HepG2 (cell line): ENCODE data around the gene FOSB. TPM values are rescaled to one million over a fixed set of nuclear protein-coding genes. Genes with fewer than 3 reads are reported as not detected.

Experiments
- CHCHD3 ChIP-seq: sonication (generic); formaldehyde crosslinking; IDR thresholded peaks from 2 replicates; pipeline ENCODE4 v1.8.0; 2022; ENCODE audit warnings: mild to moderate bottlenecking, missing genetic modification reagents, moderate library complexity
- ERF ChIP-seq: IDR thresholded peaks from 2 replicates; pipeline ENCODE4 v1.6.1; 2018; ENCODE audit warnings: missing biosample characterization, missing genetic modification reagents
- FOXC1 ChIP-seq: sonication (generic); formaldehyde crosslinking; IDR thresholded peaks from 2 replicates; pipeline ENCODE4 v1.8.0; 2022; ENCODE audit warnings: mild to moderate bottlenecking, missing genetic modification reagents, borderline replicate concordance
- JARID2 ChIP-seq: sonication (generic); formaldehyde crosslinking; IDR thresholded peaks from 2 replicates; pipeline ENCODE4 v1.8.1; 2023; ENCODE audit warnings: missing genetic modification reagents, inconsistent platforms; ENCODE audit not compliant: insufficient replicate concordance
- RXRA ChIP-seq: sonication (generic); formaldehyde crosslinking; IDR thresholded peaks from 2 replicates; pipeline ENCODE4 v1.5.1; 2020; ENCODE audit warnings: missing genetic modification reagents
- SNAPC2 ChIP-seq: sonication (generic); formaldehyde crosslinking; IDR thresholded peaks from 2 replicates; pipeline ENCODE4 v1.8.1; 2022; ENCODE audit warnings: mild to moderate bottlenecking, missing genetic modification reagents
- WIZ ChIP-seq: sonication (generic); formaldehyde crosslinking; IDR thresholded peaks from 2 replicates; pipeline ENCODE4 v1.5.1; 2020; ENCODE audit warnings: mild to moderate bottlenecking, missing genetic modification reagents
- ZFP1 ChIP-seq: IDR thresholded peaks from 2 replicates; pipeline ENCODE4 v1.6.1; 2016
- ZNF335 ChIP-seq: sonication (generic); formaldehyde crosslinking; IDR thresholded peaks from 2 replicates; pipeline ENCODE4 v1.4.0; 2020; ENCODE audit warnings: missing genetic modification reagents
- ZNF431 ChIP-seq: sonication (generic); formaldehyde crosslinking; IDR thresholded peaks from 2 replicates; pipeline ENCODE4 v1.9.0; 2022; ENCODE audit warnings: missing genetic modification reagents, low read depth, mild to moderate bottlenecking, borderline replicate concordance
- ZNF792 ChIP-seq: IDR thresholded peaks from 2 replicates; pipeline ENCODE4 v1.6.1; 2016
- polyA plus RNA-seq, 8 experiments: library from polyadenylated mRNA; depleted of rRNA in 3 of 8; stranded (reverse) in 7 of 8; unstranded in 1 of 8; fragments of >200 nt; fragmentation: Illumina TruSeq in 4 of 8; extraction: Trizol in 4 of 8; gene quantifications; 2 replicates each; pipeline versions ENCODE4 v1.2.1 to v1.2.3, GENCODE V29; 2011 to 2016; ENCODE audit warnings: low read depth in 4 of 8, missing spikeins in 1 of 8, mixed read lengths in 1 of 8; ENCODE audit not compliant: insufficient read depth in 1 of 8
- total RNA-seq, 5 experiments: library from RNA; depleted of rRNA; stranded (reverse); fragments of >200 nt; fragmentation: Illumina TruSeq; extraction: Trizol; gene quantifications; 2 replicates each; pipeline ENCODE4 v1.2.3, GENCODE V29; 2016; ENCODE audit warnings: low read depth in 1 of 5
- TF ChIP-seq, protein P1 (sequence below): sonication (generic); formaldehyde crosslinking; IDR thresholded peaks from 2 replicates; pipeline ENCODE4; 2020; ENCODE audit warnings: missing genetic modification reagents, mild to moderate bottlenecking, borderline replicate concordance
- TF ChIP-seq, protein P2 (sequence below): sonication (generic); formaldehyde crosslinking; IDR thresholded peaks from 2 replicates; pipeline ENCODE4 v1.4.0; 2020; ENCODE audit warnings: missing genetic modification reagents
- TF ChIP-seq, protein P3 (sequence below): sonication (generic); formaldehyde crosslinking; IDR thresholded peaks from 2 replicates; pipeline ENCODE4 v1.8.1; 2023; ENCODE audit warnings: mild to moderate bottlenecking, moderate library complexity, missing genetic modification reagents
- TF ChIP-seq, protein P4 (sequence below): IDR thresholded peaks from 2 replicates; pipeline ENCODE4 v1.6.1; 2012; ENCODE audit warnings: inconsistent platforms
- TF ChIP-seq, protein P5 (sequence below): sonication (generic); formaldehyde crosslinking; IDR thresholded peaks from 2 replicates; pipeline ENCODE4 v1.4.0; 2020; ENCODE audit warnings: missing genetic modification reagents

Gene FOSB
- total and polyA plus RNA-seq, 2 of the 13 experiments (the other 11 are each of a cell fraction or from before 2014, with no cell fraction given), result 2.8 to 6.0 TPM

DNA sequence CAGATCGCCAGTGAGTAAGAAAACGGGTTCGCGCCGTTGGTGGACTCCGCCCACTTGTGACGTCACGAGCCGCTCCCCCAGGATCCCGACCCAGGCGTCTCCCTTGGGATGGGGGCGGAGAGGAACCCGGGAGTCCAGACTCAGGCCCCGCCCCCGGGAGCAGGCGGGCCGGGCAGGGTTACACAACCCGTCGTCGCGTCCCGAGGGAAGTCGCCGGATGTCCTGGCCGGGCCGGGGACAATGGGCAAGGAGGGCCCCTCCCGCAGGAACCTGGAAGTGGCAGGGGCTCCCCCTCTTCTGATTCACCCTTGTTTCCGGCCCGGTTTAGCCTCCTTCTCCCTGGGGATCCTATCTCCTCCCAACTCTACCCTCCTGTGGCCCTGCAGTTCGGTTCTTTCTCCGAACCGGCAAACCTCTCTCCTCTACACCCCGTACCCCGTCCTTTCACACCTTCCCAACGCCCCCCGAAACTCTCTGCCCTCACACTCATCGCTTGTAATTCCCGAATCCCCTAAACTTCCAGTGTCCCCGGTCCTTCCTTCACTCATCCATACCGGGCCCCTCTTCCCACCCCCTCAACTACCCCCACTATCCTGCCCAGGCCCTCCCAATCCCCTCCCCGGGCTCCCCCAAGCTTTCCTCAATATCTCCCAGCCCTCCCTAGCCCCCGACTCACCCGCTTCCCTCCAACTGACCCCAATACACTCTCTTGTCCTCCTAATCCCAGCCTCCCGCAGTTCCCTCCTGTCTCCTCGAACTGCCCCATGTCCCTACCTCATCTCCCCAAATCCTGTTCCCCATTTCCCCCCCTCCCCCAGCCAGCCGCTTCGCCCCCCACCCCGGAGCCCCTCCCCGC, 24.1 kb upstream of the FOSB start (continued):
- no peak for TF ChIP-seq FOXC1 (CRISPR knock-in tag)
- TF ChIP-seq JARID2 (CRISPR knock-in tag), result no peak
- TF ChIP-seq ZNF792, result peak; percentile 68; the same call in 1 of the 2 replicates
- peak; percentile 81; the same call in 1 of the 2 replicates for TF ChIP-seq SNAPC2 (CRISPR knock-in tag)
- no peak for TF ChIP-seq ZFP1 (CRISPR knock-in tag)
- 0 out of 2 replicates have a peak, but pooled peaks have one; percentile 55 for TF ChIP-seq ZNF335 (CRISPR knock-in tag)
- TF ChIP-seq ZNF431 (CRISPR knock-in tag), result 0 out of 2 replicates have a peak, but pooled peaks have one; percentile 51
- TF ChIP-seq, protein P1, sequence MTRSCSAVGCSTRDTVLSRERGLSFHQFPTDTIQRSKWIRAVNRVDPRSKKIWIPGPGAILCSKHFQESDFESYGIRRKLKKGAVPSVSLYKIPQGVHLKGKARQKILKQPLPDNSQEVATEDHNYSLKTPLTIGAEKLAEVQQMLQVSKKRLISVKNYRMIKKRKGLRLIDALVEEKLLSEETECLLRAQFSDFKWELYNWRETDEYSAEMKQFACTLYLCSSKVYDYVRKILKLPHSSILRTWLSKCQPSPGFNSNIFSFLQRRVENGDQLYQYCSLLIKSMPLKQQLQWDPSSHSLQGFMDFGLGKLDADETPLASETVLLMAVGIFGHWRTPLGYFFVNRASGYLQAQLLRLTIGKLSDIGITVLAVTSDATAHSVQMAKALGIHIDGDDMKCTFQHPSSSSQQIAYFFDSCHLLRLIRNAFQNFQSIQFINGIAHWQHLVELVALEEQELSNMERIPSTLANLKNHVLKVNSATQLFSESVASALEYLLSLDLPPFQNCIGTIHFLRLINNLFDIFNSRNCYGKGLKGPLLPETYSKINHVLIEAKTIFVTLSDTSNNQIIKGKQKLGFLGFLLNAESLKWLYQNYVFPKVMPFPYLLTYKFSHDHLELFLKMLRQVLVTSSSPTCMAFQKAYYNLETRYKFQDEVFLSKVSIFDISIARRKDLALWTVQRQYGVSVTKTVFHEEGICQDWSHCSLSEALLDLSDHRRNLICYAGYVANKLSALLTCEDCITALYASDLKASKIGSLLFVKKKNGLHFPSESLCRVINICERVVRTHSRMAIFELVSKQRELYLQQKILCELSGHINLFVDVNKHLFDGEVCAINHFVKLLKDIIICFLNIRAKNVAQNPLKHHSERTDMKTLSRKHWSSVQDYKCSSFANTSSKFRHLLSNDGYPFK, result no peak
- TF ChIP-seq WIZ (CRISPR knock-in tag), result no peak
- TF ChIP-seq, protein P2, sequence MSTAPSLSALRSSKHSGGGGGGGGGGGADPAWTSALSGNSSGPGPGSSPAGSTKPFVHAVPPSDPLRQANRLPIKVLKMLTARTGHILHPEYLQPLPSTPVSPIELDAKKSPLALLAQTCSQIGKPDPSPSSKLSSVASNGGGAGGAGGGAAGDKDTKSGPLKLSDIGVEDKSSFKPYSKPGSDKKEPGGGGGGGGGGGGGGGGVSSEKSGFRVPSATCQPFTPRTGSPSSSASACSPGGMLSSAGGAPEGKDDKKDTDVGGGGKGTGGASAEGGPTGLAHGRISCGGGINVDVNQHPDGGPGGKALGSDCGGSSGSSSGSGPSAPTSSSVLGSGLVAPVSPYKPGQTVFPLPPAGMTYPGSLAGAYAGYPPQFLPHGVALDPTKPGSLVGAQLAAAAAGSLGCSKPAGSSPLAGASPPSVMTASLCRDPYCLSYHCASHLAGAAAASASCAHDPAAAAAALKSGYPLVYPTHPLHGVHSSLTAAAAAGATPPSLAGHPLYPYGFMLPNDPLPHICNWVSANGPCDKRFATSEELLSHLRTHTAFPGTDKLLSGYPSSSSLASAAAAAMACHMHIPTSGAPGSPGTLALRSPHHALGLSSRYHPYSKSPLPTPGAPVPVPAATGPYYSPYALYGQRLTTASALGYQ (CRISPR knock-in tag), result no peak
- TF ChIP-seq RXRA, result peak; percentile 81
- TF ChIP-seq, protein P3, sequence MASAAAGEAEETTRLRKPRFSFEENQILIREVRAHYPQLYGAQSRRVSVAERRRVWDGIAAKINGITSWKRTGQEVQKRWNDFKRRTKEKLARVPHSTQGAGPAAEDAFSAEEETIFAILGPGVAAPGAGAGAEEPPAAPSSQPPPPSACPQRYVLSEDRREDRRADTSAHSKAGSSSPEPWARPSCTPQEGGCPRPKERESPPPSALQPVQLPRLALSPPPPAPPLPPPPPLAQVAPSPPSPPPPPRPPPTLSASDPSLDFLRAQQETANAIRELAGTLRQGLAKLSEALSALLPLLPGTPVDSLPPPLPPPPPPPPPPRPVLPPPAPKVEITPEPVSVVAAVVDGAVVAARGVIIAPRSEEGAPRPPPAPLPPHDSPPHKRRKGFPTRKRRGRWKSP, result peak; percentile 56; the same call in 1 of the 2 replicates
- TF ChIP-seq CHCHD3 (CRISPR knock-in tag), result no peak
- TF ChIP-seq, protein P4, sequence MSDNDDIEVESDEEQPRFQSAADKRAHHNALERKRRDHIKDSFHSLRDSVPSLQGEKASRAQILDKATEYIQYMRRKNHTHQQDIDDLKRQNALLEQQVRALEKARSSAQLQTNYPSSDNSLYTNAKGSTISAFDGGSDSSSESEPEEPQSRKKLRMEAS, result peak; percentile 68; the same call in 1 of the 2 replicates
- peak; percentile 81; the same call in 1 of the 2 replicates for TF ChIP-seq ERF (CRISPR knock-in tag)
- TF ChIP-seq, protein P5, sequence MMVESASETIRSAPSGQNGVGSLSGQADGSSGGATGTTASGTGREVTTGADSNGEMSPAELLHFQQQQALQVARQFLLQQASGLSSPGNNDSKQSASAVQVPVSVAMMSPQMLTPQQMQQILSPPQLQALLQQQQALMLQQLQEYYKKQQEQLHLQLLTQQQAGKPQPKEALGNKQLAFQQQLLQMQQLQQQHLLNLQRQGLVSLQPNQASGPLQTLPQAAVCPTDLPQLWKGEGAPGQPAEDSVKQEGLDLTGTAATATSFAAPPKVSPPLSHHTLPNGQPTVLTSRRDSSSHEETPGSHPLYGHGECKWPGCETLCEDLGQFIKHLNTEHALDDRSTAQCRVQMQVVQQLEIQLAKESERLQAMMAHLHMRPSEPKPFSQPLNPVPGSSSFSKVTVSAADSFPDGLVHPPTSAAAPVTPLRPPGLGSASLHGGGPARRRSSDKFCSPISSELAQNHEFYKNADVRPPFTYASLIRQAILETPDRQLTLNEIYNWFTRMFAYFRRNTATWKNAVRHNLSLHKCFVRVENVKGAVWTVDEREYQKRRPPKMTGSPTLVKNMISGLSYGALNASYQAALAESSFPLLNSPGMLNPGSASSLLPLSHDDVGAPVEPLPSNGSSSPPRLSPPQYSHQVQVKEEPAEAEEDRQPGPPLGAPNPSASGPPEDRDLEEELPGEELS, result peak; percentile 74
